Measurements from ENCODE around the gene TRIM58. TPM values are rescaled to one million over a fixed set of nuclear protein-coding genes. Genes with fewer than 3 reads are reported as not detected.

Gene TRIM58, protein sequence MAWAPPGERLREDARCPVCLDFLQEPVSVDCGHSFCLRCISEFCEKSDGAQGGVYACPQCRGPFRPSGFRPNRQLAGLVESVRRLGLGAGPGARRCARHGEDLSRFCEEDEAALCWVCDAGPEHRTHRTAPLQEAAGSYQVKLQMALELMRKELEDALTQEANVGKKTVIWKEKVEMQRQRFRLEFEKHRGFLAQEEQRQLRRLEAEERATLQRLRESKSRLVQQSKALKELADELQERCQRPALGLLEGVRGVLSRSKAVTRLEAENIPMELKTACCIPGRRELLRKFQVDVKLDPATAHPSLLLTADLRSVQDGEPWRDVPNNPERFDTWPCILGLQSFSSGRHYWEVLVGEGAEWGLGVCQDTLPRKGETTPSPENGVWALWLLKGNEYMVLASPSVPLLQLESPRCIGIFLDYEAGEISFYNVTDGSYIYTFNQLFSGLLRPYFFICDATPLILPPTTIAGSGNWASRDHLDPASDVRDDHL
- total RNA-seq (2012; rRNA removed) (0.54 and 1.1 TPM in 2 replicates), polyA plus RNA-seq (2012; rRNA removed) (0.79 and 0.91 TPM in 2 replicates), Bru-seq, nascent RNA (percentile 35 among the genes with signal in this experiment), BruChase-seq, experiment 1, labeled RNA remaining after a 6-hour chase (percentile 31 among the genes with signal in this experiment), BruChase-seq, experiment 2, labeled RNA remaining after a 2-hour chase (percentile 30 among the genes with signal in this experiment)
- 0.48 and 0.62 TPM in 2 replicates for polyA plus RNA-seq (2012; cell fraction: cytosol; rRNA removed)
- 0.36 and 0.48 TPM in 2 replicates for polyA plus RNA-seq (2012; cell fraction: nucleus; rRNA removed; ENCODE audit: low replicate concordance)
- long read RNA-seq, partial matches to known transcripts: 0 of 2 reads
- long read RNA-seq, other reads (novel, unspliced or antisense): 0 of 2 reads

DNA sequence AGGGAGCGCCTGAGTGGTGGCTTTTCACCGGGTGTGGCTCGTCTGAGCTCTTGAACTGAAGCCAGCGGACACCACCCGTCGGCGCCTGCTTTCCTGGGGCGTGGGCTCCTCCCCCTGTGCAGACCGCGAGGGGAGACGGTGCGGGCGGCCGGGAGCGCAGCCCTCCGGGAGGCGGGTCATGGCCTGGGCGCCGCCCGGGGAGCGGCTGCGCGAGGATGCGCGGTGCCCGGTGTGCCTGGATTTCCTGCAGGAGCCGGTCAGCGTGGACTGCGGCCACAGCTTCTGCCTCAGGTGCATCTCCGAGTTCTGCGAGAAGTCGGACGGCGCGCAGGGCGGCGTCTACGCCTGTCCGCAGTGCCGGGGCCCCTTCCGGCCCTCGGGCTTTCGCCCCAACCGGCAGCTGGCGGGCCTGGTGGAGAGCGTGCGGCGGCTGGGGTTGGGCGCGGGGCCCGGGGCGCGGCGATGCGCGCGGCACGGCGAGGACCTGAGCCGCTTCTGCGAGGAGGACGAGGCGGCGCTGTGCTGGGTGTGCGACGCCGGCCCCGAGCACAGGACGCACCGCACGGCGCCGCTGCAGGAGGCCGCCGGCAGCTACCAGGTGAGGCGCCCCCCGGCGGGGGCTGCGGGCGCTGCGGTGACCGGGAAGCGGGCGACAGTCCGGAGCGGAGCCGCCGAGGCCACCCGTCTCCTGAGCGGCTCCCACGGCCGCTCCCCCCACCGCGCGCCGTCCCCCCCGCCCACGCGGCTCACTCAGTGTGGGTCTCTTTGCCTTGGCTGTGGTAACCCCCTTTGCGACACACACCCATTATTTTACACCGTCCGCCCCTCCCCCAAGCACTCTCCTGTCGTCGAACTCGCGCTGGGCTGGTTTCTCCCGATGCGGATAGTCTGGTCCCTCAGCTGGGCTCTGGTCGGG lies at the start of gene TRIM58:
Gene TRIM58 (plus strand): TSS at position 119 of the 916 bp plus-strand sequence. CDS start 60 bp downstream, at position 179.
- DNase-seq (no peak), ATAC-seq (ENCODE audit: low read depth) (no peak)
- Histone ChIP-seq H2AK5ac (ENCODE audit: low read depth, low read length) (no peak within 1 kb of the TSS), H2BK120ac (ENCODE audit: low read depth, low read length) (no peak within 1 kb of the TSS), H4K8ac (ENCODE audit: low read depth in 2 of 2, low read length in 2 of 2) (no peak within 1 kb of the TSS; a peak in 1 of 4 replicates), H2AK9ac (replicated peaks; ENCODE audit: low read depth, low read length, poor library complexity) (no peak within 1 kb of the TSS), H3K79me1 (ENCODE audit: low read depth in 1 of 2, low read length in 2 of 2) (no peaks in the 10 kb centered on the region), H4K91ac (ENCODE audit: insufficient read depth, low read depth, low read length) (no peak within 1 kb of the TSS), H3K4ac (ENCODE audit: low read depth, low read length) (no peak within 1 kb of the TSS), H2BK20ac (ENCODE audit: low read depth, low read length) (no peak within 1 kb of the TSS), H3K27me3 (ENCODE audit: control insufficient read depth, insufficient read depth, low read length) (no peaks in the 10 kb centered on the region), H3K4me3 (ENCODE audit: insufficient read depth, low read depth, low read length) (peak within 1 kb of the TSS; percentile 86), H4K5ac (ENCODE audit: low read depth, low read length) (no peak within 1 kb of the TSS; the same call in 1 of the 2 replicates), H3K14ac (replicated peaks; ENCODE audit: low read depth, low read length) (no peak within 1 kb of the TSS), H3K18ac (ENCODE audit: low read depth, low read length) (peak within 1 kb of the TSS; percentile 27; the same call in 1 of the 2 replicates), H3K56ac (ENCODE audit: extremely low read depth, insufficient read depth, low read length) (no peak within 1 kb of the TSS), H3K27ac (ENCODE audit: insufficient read depth, low read length) (no peak within 1 kb of the TSS), H4K20me1 (ENCODE audit: insufficient read depth, low read length) (no peaks in the 10 kb centered on the region), H3K36me3 (ENCODE audit: control insufficient read depth, insufficient read depth, low read length) (no peaks in the 10 kb centered on the region), H3K4me2 (ENCODE audit: low read depth, low read length) (peak within 1 kb of the TSS; percentile 65; the same call in 1 of the 2 replicates), H3K9ac (ENCODE audit: low read depth, low read length) (no peak within 1 kb of the TSS), H3K9me3 (ENCODE audit: control insufficient read depth, insufficient read depth, low read length) (peaks cover 26% of the 10 kb centered on the region), H2AFZ (replicated peaks; ENCODE audit: low read length, poor library complexity) (peak within 1 kb of the TSS; percentile 63), H2BK5ac (ENCODE audit: low read depth, low read length, poor library complexity, severe bottlenecking) (no peak within 1 kb of the TSS), H3K9me1 (ENCODE audit: insufficient read depth, low read length) (no peaks in the 10 kb centered on the region), H2BK15ac (ENCODE audit: low read depth, low read length) (no peak within 1 kb of the TSS), H3K4me1 (ENCODE audit: control insufficient read depth, insufficient read depth, low read length) (no peaks in the 10 kb centered on the region), H3K23ac (ENCODE audit: low read depth, low read length) (no peak within 1 kb of the TSS)
- TF ChIP-seq RAD21 (IDR thresholded peaks at IDR 0.05; ENCODE audit: low read length): no peak
- no peak for TF ChIP-seq FOS (IDR thresholded peaks at IDR 0.05; ENCODE audit: low read depth, low read length)
- in situ Hi-C loops (cut with MboI; ENCODE audit: low sequenced_read_pairs) (no loop called here), dilution Hi-C loops (cut with HindIII; ENCODE audit: low sequenced_read_pairs, unreplicated experiment) (no loop called here), intact Hi-C loops (cut with micrococcal nuclease) (no loop called here)
- ChIA-PET CTCF (no interaction called here), POLR2A (ENCODE audit: unreplicated experiment) (no interaction called here)
- WGBS, 2 experiments (ENCODE audit: extremely low coverage in 2 of 2, insufficient read length in 1 of 2): 8% methylated on average over 36 of the region's 109 CpGs; no CpG with 5 or more reads in 1 of the 2 experiments
- no TSS peak for BruUV-seq (replicated peaks)

All from IMR-90 (cell line).